Measurements from ENCODE around the gene SGPL1.

GRCh38 chr10:70906031-70906783 is 90.5 kb downstream of the SGPL1 start:
- no peak for TF ChIP-seq POLR2AphosphoS5 (IDR thresholded peaks at IDR 0.05; ENCODE audit: low read depth, low read length)
- TF ChIP-seq POLR2A (IDR thresholded peaks at IDR 0.05; ENCODE audit: low read depth, low read length): no peak
- TF ChIP-seq PAX5 (IDR thresholded peaks at IDR 0.05; ENCODE audit: insufficient read depth, low read length, severe bottlenecking): no peak

Data from GM12891 (cell line).